GM19463 (cell line): ENCODE data around the gene CTPS1.

Experiments used
- ATAC-seq: cut with Tn5 transposase; IDR thresholded peaks from one replicate; pipeline ENCODE4 v1.9.1; 2021; ENCODE audit warnings: mild to moderate bottlenecking, moderate library complexity; ENCODE audit not compliant: unreplicated experiment

Gene CTPS1, protein sequence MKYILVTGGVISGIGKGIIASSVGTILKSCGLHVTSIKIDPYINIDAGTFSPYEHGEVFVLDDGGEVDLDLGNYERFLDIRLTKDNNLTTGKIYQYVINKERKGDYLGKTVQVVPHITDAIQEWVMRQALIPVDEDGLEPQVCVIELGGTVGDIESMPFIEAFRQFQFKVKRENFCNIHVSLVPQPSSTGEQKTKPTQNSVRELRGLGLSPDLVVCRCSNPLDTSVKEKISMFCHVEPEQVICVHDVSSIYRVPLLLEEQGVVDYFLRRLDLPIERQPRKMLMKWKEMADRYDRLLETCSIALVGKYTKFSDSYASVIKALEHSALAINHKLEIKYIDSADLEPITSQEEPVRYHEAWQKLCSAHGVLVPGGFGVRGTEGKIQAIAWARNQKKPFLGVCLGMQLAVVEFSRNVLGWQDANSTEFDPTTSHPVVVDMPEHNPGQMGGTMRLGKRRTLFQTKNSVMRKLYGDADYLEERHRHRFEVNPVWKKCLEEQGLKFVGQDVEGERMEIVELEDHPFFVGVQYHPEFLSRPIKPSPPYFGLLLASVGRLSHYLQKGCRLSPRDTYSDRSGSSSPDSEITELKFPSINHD

DNA sequence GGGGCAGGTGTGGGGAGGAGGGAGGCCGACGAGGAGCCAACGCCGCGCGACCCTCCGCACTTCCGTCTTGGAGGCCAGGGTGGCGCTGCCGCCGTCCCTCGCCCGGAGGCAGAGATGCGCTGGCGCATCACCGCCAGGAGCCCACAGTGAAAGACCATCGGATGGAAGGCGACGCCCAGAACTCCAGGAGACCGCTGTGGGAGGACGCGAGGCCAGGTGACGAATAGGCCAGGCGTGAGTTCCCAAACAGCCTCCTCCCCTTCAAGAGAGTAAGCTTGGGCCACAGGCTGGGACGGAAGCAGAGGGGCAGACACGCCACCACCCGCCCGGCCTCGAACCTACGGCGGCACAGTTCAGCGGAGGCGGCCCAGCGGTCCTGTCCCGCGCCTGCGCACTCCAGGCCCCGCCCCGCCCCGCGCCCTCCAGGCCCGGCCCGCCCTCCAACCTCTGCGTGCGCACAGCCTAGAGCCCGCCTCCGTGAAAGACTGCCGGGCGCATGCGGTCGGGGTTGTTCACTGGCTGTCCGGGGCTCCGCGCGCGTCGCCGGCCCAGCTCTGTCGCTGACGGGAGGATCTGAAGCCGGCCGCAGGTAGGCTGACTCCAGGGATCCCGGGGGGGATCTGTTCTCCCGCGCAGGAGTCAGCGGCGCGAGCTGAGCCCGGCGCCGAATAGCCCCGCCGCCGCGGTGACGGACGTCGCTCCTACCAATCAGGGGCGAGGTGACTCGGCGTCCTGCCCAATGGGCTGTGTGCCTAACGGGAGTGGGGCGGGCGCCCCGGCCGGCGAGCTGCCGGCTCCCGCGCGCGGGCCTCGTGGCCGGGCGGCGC lies at the start of gene CTPS1:
Gene CTPS1 (plus strand): TSS at position 456 of the 827 bp plus-strand sequence. CDS start 3,595 bp downstream, outside the sequence.
- peak; percentile 90 for ATAC-seq

DNA sequence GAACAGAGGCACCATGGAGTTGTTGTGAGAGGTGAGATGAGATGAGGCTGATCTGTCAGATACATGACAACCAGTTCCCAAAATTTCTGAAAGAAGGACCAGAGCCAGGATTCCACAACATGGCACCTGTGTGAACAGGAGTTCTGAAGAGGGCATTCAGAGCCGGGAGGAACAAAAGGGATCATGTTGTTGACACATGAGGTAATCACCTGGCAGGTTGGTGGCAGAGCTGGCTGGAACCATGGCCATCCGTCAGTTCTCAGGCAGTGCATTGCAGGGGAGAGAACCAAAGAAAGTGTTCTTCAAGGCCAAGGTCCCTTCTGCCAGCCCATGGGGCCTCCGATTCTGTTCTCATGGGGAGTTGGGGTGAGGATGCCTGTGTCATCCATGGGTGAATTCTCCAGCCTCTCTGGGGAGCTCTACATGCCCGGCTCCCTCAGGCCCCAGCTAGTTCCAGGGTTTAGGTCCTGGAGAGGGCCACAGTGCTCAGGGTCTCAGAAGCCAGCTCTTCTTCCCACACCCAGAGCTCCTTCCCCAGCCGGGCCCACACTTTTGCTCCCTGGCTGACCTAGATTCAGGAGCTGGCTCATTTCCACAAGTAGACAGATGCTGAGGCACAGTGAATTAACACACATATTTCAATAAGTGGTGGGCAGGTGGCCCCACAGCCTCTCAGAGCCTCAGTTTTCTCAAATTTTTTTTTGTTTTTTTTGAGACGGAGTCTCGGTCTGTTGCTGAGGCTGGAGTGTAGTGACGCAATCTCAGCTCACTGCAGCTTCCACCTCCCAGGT lies 49.1 kb upstream of the CTPS1 start:
- no peak for ATAC-seq

DNA sequence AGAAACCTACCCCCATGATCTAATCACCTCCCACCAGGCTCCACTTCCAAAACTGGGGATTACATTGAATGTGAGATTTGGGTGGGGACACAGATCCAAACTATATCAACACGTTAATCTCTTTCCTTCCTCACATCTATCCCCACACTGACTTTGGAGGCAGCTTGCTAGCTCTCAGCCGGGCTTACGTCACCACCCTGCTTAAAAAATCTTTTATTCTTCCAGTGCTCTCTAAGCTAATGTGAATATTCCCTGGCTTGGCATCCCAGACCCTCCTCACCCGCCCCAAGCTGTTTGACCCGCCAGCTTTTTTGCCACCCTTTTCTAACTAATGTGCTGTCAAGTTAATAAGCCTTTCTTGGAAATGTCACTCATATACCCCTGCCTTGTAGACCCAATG lies 47.9 kb upstream of the CTPS1 start:
- no peak for ATAC-seq

DNA sequence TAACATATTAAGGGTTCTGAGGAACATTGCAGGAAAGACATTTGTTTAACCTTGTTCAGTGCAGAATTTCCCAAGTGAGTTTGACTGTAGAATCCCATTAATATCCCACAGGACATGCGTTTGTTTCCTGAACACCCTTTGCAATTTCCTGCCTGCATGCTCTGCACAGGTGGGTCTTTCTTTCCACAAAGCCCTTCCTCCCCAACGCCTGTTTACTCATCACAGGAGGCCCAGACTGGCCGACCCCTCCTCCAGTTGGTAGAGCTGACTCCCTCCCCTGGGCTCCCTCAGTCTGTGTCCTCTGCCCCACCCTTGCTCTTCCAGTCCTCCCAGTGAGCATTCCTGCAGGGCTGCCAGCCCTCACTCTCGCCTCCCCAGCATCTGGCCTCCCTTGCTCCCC lies 47.5 kb upstream of the CTPS1 start:
- ATAC-seq = no peak

DNA sequence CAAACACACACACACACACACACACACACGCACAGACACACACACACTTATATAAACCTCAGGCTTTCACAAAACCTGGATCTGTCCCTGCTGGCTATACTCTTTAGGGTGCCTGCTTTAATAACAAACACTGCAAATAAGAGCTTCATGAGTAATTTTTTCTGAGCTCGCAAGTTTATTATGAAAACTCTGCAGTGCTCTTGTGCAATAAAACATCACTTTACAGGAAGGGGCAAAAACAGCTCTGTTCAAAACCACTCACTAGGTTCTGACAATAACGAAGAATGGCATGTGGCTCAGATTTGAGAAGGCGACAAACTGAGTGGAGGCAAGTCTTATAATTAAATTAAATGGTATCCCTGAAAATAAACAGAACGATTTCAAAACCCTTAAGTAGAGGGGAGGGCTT lies 42.6 kb upstream of the CTPS1 start:
- ATAC-seq = no peak

DNA sequence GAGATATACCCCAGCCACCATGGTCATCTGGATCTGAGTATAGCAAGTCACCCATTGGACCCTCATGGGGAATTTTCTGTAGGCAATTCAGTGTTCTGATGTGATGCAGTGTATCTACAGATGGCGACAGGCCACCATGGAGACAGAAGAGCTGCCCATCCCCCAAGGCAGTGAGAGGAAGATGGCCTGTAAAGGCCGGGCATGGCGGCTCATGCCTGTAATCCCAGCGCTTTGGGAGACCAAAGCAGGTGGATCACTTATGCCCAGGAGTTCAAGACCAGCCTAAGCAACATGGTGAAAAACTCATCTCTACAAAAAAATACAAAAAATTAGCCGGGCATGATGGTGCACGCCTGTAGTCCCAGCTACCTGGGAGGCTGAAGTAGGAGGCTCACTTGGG lies 41.1 kb upstream of the CTPS1 start:
- ATAC-seq = no peak

DNA sequence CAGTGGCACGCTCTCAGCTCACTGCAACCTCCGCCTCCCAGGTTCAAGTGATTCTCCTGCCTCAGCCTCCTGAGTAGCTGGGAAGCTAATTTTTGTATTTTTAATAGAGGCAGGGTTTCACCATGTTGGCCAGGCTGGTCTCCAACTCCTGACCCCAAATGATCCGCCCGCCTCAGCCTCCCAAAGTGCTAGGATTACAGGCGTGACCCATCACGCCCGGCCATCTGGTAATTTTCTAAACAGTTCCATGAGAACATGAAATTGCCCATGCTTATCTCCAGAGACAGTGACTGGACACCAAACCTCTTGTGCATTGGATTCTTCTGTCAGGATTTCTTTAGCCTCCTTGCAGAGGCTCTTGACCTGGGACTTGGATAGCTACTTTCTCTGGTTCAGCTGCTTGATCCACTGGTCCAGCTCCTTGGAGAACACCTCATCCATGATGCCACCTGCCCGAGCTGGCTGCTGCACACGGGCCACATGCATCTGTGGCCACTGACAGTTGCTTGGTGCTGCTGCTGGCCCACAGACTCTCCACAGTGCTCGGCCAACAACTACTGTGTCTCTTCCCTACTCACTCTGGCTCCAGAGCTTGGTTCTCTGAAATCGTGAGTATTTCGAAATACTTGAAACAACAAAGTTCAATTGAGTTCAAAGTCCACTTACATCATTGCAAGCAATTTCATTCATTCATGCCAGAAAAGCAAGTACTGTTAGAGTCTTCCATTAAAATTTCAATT lies 40.0 kb upstream of the CTPS1 start:
- no peak for ATAC-seq

DNA sequence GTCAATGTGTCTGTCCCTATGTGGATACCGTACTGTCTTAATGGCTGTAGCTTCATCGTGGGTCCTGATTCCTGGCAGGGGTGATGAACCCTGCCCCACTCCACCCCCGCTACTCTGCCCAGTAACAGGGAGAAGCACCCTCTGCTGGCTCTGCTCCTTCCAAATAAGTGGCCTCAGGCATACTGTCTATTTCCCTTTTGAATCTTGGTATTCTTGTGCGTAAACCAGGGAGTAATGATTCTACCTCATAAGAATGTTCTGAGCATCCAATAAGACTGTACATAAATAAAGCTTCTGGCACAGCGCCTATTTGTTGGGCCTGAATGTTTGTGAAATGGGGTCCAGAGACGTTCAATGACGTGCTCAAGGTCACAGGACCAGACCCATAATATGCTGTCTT lies 35.2 kb upstream of the CTPS1 start:
- no peak for ATAC-seq

DNA sequence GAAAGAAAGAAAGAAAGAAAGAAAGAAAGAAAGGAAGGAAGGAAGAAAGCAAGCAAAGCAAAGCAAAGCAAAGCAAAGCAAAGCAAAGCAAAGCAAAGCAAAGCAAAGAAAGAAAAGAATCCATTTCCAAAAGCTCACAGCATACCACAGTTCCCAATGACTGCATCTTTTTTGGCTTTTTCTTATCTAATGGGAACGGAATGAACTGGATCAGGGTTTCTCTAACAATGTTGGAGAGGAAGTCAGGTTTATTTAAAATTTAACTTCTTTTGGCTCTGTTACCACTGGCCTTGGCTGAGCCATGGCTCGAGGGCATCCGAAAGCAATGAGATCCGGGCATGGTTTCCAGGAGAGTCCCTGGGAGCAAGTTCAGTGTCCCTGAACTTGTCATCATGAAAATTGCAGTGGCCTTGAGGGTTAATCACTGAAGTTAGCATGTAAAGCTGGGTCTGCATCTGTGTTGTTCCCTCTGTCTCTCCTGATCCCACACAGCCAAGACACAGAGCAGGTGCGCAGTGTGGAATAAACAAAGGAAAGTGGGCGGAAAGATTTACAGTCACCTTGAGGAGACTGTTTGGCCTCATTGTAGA lies 34.6 kb upstream of the CTPS1 start:
- no peak for ATAC-seq

DNA sequence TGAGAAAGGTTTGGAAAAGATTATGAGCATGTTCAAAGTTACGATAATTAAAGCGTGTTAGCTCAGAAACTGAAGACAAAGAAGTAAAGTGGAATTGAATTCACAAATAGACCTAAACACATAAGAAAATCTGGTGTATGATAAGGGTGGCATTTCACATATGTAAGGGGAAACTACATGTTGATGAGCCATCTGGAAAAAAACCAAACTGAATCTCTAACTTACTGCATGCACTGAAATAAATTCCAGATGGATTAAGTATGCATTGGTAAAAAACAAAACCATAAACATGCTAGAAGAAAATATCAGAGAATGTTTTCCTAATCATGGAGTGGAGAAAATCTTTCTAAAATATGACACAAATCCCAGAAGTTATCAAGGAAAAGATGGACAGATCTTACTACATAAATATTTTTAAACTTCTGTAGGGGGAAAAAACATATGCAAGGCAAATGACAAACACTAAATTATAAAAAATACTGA lies 34.0 kb upstream of the CTPS1 start:
- no peak for ATAC-seq

DNA sequence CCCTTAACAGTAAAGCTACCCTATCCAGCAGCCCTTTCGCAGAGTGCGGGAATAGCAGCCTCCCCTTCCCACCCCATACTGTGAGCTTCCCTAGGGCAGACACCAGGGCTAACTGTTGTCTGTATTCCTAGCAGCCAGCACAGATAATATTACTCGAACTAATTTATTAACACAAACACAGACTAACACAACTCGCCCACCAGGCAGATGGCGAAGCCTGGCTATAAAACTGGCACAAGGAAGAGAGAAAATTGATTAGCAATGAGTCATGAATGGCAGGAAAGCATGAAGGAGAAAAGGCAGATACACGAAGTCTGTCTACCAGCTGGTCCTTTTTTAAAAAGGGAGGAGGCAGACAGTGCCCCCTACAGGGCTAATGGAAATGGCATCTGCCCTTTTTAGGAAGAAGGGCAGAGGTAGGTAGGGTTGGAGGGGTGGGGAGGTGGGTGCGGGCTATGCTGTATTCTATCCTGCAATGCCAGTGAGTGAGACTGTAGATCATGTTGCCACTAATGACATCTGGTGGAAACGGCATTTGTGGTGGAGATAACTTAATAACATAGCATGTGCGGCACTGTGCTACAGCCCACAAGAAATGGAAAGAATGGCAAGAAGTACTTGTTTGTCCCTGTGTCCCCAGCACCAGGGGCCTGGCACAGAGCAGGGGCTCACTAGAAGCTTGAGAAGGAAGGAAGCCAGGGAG lies 30.6 kb upstream of the CTPS1 start:
- no peak for ATAC-seq

DNA sequence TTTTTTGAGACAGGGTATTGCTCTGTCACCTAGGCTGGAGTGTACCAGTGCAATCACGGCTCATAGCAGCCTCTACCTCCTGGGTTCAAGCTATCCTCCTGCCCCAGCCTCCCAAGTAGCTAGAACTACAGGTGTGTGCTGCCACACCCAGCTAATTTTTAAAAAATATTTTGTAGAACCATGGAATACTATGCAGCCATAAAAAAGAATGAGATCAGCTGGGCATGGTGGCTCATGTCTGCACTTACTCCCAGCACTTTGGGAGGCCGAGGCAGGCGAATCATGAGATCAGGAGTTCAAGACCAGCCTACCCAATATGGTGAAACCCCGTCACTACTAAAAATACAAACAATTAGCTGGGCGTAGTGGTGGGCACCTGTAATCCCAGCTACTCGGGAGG lies 29.9 kb upstream of the CTPS1 start:
- ATAC-seq = no peak

DNA sequence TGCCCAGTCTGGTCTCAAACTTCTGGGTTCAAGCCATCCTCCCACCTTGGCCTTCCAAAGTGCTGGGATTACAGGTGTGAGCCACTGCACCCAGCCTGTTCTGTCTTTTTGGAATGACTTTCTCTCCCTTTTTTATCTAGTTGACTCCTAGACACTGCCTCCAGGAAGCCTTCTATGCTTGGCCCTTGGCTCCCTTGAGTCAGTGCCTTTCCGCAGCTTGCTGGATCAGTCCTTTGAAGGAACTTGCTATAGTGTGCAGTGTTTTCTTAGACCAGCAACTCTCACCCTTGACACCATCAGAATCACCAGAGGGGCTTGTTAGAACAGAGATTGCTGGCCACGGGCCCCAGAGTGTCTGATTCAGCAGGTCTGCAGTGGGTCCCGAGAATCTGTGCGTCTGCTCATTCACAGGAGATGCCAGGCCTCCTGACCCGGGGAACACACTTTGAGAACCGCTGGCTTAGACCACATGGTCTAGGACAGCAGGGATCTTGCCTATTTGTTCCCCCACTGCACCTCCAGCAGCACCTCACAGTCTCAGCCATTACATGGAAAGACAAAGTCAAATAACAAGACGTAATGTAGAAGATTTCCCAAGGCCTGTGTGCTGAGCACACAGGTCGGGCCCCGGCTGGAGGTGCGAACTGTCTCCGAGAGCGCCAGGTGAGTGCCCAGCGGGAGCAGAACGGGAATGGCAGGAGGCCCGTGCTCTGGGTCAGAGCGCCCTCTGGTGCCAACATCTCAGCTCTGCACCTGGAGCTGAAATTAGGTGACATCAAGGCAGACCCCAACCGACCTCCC lies 27.4 kb upstream of the CTPS1 start:
- no peak for ATAC-seq

DNA sequence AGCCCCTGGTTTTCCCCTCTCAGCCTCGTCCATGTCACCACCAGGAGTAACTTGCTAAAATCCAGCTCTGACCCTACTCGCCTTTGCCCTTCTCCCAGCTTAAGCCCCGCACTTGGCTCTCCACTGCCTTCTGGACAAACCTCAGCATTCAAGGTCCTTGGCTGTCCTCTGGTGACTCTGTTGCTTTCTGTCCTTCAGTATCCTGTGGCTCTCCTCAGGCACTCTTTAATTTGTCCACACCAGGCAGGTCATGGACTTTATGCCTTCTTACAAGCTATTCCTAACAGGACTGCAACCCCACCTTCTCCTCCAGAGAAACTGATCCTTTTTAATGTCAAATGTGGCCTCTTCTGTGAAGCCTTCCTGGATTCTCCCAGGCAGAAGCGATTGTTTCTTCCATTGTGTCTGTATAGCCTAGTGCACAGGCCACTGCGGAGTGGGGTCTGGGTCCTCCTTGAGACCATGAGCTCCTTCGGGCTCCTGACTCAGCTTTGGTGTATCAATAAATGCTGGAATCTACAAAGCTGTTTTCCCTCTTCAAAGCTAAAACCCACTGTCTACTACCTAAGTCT lies 26.7 kb upstream of the CTPS1 start:
- ATAC-seq = no peak

DNA sequence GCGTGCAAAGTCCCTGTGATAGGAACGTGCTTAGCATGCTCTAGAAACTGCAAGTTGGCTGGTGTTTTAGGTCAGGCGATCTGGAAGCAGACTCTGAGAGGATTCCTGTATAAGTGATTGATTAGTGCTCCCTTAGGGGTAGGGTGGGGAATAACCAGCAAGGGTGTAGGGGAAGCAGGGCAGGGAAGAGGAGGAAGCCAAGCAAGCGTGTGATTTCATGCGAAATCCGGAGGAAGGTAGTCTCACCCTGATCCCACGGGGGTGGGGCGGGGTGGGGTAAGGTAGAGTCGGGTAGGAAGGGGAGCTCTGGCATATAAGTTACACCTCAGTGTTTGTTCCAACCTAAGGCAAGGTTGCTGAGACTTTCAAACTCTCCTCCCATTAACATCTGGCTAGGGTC lies 24.9 kb upstream of the CTPS1 start:
- no peak for ATAC-seq

DNA sequence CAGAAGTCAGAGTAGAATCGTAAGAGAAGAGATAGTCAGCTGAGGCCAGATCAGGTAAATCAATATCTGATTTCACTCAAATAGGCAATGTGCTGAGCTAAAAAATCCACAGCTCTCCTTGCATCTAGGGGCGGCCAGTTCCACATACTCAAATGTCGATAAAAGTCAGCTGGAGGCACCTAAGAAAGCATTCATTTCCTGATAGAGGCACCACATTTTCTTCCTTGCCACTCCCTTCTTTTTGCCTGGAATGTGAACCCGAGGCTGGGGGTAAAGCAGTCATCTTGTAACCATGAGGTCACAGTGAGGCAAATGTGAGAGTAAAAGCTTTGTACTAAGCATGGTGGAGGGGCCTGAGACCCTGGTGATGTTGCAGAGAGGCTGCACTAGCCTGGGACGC lies 24.2 kb upstream of the CTPS1 start:
- no peak for ATAC-seq

DNA sequence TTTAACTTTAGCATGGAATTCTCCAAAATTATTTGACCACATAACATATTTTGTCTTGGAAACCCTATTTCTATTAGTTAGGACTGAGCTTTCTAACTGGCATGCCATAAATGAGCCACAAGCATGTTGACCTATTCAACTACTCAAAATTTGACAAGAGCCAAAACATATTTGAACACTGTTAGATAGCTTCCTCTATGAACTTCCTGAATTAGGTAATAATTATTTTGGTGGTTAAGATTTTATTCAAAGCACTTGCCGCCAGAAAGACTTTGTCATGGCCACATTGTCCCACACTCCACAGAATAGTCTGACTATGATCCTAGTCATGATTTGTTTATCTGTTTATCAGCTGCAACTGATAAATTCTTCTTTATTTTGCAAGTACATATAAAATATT lies 23.1 kb upstream of the CTPS1 start:
- no peak for ATAC-seq

DNA sequence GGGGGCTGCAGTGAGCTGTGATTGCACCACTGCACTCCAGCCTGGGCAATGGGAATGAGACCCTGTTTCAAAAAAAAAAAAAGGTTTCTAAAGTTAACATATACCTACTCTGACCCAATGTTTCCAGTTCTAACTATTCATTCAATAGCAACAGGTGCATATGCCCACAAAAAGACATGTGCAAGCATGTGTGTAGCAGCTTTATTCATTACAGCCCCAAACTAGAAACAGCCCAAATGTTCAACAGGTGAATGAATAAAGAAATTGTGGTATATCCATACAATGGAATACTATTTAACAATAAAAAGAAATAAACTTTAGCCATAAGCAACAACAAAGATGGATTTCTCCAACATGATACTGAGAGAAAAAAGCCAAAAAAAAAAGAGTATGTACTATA lies 21.3 kb upstream of the CTPS1 start:
- ATAC-seq = no peak
